NOMO-1 (cell line): ENCODE measurements around the gene KYNU.
"Not testable (repeated sequence)": the region's sequence is repeated elsewhere in the genome, so short reads cannot be mapped to it uniquely, and the experiment has no call there.

Source experiments
- DNase-seq, 2 experiments: peaks; one replicate each; lab custom pipeline; 2025; ENCODE audit not compliant: unreplicated experiment in 2 of 2; lab: John Stamatoyannopoulos, UW

The KYNU gene

DNA sequence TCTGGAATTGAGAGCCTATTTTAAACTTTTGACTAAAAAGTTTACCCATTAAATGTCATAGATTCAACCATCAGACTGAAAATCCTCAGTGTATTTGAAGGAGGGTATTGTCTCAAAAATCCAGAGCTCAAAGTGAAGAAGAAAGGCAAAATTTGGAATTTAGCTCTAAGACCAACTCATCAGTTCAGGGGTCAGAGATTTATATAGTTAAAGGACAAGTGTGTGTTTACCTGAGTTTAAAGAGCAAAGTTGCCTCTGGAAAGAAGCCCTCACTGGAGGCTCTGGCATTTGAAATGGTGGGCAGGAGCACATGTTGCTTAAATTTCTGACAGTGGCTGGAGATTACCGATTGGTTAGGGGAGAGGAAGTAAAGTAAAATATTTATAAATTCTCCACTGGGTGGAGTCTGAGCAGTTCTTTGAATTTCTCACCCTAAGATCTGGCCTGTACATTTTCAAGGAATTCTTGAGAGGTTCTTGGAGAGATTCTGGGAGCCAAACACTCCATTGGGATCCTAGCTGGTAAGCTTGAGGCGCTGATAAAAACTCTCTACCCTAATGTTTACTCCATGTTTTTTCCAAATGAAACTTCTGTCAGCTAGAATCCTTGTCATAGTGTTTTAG, at the start of gene KYNU:
KYNU (plus strand) TSS at position 449 of the 623 bp plus-strand sequence. CDS start 7,704 bp downstream, outside the sequence.
- DNase-seq, result peak; percentile 64 to 85

DNA sequence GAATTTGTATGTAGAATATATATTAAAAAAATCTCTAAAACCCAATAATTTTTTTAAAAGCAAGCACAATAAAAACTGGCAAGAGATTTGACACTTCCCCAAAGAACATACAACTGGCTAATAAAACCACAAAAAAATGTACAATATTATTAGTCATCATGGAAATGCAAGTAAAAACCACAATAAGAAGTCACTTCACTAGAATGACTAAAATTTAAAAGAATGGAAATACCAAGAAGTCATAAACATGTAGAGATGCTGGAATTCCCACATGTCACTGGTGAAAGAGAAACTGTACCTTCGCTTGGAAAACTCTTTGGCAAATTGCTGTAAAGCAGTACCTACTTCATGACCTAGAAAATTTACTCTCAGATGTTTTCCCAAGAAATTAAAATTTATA, 43.4 kb upstream of the KYNU start:
- DNase-seq, result no peak

DNA sequence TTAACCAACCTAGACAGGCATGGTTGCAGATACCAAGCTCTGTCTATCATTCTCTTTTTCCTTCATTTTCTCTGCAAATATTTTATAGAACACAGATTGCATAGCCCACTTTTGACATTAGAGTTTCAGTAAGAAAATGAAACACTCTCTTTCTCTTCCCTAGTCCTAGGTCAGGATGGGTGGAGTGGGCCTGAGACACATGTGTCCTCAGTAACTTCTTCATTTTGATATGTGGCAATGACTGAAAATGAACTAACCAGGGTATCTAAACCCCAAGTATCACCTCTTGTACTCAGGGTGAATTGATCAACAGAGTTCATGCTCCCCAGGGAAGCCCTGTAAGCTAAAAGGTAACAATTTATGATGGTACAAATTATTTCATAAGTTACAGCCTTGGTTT, 37.0 kb upstream of the KYNU start:
- peak in 1 of 2 experiments; percentile 26 for DNase-seq

DNA sequence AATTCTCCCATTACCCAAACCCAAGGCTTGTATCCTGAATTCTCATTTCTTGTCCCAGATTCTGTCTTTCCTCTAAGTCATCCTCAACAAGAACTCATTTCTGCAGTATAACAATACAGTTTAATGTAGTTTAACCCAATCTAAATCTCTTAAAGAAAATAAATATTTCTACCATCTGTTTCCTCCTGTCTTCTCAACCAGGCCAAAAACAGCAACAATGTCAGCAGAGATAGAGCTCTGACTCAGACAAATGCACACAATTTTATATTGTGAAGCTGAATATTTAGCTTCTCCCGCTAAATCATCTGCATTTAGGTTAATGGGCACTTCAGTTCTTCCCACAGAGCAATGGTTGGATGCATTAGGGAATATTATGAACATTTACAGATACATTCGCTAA, 35.7 kb upstream of the KYNU start:
- DNase-seq, result no peak

DNA sequence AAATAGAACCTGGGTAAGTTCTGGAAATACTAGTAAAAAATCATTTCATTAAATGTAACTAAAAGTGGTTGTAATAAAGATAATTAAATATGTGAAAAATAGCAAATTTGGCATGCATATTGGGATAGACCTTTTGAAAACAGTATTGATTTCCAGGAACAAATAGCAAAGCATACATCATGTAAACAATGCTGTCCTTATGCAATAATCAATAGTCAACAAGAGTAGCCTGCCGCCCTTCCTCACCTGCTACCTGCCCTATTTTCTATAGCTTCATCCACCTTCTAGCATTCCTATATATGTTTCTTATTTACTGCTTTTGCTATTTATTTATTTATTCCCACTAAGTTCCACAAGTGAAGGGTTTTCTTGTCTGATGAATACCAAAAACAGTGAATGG, 35.1 kb upstream of the KYNU start:
- no peak for DNase-seq

DNA sequence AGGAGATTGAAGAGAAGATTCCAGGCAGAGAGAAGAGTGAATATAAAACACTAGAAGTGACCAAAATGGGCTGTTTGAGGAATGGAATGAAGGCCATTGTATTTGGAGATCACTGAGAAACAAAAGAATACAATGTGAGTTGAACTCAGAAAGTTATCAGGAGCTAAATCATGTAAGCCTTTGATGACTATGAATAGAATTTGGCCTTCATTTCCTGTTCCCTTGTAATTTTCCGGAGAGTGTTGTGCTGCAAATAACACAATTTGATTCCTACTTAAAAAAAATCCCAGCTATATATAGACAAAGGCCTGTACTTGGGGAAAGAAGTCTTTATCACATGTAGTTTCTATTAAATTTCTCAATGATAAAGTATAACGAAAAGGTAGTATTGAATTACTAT, 33.7 kb upstream of the KYNU start:
- DNase-seq, result no peak

DNA sequence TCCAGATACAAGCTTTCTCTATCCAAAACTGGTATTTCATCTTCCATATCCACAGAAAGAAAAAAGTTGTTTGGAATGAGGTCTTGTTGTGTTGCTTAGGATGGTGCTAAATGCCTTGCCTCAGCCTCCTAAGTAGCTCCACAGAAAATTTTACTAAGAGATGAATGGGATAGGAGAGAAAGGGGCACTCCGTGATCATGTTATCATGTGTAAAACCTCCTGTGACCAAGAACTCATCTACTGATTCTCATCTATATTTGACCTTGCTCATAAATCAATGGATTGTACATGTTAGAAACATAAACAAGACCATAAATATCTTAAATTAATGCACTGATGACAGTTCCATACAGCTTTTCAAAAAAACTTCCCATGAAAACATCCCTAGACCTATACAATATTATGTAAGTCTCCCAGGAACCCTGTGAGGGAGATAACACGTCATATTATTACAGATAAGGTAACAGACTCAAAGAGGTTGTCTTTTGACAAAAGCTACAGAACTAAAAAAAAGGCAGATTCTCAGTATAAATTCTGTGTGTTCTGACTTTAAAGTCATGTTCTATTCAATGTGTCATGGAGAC, 29.3 kb upstream of the KYNU start:
- no peak for DNase-seq

DNA sequence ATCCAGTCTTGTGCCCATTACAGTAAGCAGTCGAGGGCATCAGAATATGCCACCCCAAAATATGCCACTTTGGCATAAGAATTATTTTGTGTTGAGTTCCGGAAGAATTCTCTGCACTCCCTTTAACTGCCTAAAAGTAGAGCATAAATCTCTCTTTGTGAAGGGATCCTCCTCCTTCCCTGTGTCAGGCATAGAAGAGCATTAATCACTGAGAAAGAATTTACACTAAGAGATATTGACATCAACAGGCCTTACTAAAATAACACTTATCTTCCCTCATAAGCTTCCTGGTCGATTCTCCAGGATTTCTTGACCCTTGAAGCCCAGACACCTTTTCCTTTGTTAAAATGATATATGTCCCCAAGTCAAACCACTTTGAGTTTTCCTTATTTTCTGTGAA, 27.6 kb upstream of the KYNU start:
- no peak for DNase-seq

DNA sequence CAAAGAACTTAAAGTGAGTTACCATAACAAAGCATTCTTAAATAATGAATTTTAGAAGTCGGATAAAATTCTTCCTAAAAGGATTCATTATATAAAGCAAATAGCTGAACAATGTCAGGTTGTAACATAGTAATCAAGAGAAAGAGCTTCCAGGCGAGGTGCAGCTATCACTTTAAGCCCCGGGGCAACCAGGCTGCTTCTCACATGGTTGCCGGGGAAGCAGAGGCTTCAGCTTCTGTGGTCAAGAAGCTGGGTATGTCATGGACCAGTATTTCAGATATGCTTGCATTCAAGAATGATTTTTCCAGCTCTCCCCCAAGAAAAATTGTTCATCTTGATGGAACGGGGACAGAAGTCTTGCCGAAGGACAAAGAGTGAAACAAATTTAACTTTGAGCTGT, 23.6 kb upstream of the KYNU start:
- DNase-seq, result no peak

DNA sequence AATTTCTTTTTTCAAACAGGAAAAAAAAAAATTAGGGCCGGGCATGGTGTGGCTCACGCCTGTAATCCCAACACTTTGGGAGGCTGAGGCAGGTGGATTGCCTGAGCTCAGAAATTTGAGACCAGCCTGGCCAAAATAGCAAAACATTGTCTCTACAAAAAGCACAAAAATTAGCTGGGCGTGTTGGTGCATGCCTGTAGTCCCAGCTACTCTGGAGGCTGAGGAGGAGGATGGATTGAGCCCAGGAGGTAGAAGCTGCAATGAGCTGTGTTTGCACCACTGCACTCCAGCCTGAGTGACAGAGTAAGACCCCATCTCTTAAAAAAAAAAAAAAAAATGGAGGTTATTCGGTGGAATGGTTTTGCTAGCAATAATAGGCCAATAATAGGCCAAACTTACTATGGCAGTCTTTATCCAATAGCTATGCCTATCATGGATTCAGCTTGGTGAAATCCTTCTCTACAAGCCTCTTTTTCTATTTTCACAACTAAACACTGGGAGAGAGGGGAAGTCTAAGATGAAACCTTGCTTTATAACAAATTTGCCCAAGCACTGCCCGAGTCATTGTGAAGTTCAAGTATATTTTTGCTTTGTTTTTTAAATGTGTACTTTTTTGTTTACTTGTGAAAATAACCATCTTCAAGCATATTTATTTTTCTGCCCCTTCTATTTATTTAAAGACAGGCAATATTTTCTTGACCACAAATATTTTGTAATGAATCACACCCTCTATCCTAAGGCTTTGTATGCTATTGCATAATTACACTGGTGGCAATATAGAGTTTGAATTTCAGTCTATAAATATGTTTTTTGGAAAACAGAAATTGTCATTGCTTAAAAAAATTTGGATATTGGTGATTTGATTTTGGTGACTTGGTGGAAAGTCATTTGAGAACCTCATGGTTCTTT, 20.0 kb upstream of the KYNU start:
- peak in 1 of 2 experiments; percentile 15 for DNase-seq

DNA sequence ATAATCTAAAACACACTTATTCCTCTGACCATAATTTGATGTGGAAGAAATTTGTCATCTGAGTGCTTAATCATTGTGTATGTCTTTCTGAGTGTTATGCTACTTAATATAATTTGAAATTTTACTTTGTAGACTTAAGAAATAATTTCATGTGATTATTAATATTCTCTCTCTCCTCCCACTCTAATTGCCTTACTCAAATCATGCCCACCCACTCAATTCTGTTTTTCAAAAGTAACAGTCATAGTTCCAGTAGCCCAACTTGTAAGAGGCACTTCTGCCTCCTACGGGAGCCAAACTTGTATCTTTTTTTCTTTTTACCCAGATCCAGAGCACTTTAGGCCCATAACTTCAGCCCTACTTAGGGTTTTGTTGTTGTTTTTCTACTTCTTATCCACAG, 18.5 kb upstream of the KYNU start:
- no peak for DNase-seq

DNA sequence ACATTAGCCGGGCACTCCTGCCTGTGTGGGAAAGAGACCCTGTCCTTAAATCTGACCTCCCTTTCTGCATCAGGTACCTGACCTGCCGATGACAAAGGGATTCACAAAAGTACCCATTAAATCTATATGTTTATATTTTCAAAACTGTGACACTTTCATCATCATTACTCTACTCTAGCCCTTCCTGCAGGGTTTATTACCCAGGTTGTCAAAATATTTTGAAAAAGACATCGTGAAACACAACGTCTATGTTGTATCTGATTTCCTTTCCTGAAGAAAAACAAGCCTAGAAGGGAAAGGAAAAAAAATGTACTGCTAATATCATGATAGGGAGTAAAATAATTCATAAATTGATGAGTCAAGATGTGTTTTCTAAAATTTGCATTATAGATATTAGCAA, 15.2 kb upstream of the KYNU start:
- DNase-seq, result no peak

DNA sequence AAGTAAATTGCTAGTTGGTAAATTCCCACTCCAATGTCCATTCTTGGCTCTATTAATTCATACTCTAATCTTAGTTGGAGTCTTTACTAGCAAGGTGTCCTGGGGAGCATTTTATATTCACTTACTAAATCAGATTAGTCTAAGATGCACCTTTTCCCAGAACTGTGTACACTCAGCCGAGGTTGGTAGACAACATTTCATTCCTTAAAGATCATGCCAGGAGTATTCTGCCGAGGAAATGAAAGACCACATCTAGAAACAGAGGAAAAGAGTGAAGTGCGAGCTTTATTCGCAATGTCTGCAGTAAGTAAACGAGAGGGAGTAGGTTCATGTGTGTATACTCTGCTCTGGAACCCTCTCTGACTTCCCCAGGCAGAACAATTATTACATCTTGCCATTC, 14.6 kb upstream of the KYNU start:
- DNase-seq, result no peak

DNA sequence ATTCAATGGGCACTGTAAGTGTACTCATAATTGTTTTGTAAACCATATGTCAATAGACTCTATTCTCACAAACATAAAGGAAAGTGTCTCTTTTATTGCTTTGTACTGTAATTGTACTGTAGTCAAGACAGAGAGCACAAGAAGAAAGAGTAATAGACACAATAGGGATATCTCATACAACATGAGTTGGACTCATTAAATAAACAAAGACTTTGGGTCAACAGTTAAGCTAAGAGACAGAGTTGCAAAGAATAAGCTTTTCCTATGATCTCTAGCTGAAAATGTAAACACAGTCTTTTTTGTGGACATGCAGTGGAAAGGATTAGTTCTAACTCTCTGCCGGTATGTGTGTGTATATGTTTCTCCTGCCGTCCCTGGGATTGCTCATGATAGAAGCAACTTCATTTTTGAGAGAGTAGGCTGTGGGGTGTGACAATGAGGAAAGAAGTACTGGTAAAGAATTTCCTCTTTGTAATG, 13.9 kb upstream of the KYNU start:
- DNase-seq, result no peak

DNA sequence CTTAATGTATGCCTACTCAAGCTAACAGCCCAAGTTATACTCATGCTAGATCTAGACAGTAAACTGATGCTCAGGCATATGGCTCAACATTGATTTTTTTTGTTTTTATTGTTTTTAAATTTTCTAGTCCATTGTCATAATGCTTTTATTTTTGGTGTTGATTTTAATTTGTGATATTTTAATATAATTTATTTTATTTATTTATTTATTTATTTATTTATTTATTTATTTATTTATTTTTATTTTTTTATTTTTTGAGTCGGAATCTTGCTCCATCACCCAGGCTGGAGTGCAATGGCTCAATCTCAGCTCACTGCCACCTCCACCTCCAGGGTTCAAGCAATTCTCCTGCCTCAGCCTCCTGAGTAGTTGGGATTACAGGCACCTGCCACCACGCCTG, 12.9 kb upstream of the KYNU start:
- DNase-seq, result not testable (repeated sequence)

DNA sequence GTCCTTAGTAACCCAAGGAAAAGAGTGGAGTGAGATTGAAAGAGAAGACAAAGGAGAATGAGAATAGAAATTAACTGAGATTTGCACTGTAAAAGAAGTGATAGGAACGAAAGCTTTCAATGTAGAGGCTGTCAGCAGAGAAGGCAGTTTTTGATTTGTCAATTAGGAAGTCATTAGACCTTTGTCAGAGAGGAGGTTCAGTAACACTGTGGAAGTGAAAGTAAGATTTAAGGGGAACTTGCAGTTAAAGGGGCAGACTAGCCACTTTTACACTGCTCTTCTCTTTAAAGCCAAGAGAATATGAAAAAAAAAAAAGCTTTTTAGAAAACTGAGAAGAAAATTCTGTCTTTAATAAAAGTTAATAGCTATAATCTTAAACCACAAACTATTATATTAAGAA, 11.5 kb upstream of the KYNU start:
- peak; percentile 82 to 96 for DNase-seq

DNA sequence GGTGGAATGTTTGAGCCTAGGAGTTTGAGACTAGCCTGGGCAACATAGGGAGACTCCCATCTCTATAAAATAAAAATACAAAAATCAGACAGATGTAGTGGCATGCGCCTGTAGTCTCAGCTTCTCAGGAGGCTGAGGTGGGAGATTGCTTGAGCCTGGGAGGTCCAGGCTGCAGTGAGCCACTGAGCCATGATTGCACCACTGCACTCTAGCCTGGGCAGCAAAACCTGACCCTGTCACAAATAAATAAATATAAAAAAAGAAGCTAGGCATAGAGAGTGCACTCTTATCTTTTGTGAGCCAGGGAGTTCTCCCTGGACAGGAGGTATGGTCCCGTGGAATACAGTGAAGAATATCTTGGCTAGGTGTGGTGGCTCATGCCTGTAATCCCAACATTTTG, 11.0 kb upstream of the KYNU start:
- DNase-seq, result no peak

DNA sequence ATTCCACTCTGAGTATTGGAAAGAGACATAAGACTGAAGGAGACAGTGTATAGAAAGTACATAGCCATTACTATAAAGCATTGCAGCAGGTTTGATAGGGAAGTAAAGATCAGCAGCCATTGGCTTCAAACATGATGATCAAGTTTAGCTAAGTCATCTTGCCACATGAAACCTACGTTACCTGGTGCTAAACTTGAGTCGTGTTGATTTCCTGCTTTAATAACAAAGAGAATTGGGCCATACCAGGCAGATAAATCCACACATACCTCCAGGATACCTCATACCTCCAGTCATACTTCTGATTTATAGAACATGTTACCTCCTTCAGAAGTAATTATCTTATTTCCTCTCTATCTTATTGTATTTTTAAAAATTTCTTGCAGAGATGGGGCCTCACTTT, 10.3 kb upstream of the KYNU start:
- DNase-seq, result peak in 1 of 2 experiments; percentile 43

DNA sequence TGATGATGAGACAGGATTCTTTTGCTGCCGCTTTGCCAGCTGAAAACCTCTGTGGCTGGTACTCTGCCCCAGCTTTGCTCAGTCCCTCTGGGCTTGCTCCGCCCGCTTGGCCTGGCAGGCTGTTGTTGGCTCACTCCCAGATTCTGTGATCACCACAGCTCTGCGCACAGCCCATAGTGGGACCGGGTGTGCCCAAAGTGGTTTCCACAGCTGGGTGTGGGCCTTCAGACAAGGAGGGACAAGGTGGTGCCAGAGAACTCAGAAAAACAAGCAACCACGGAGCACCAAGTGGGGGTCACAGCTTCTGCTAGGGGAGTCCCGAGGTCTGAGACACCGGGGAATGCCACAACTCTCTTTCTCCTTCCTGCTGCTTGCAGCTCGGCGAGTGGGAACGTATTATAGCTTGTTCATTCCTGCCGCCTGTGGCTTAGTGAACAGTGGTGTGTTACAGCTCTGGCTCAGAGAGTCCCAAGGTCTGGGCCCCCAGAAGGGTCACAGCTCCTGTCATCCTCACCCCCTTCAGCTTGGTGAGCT, 9.2 kb upstream of the KYNU start:
- no peak for DNase-seq

DNA sequence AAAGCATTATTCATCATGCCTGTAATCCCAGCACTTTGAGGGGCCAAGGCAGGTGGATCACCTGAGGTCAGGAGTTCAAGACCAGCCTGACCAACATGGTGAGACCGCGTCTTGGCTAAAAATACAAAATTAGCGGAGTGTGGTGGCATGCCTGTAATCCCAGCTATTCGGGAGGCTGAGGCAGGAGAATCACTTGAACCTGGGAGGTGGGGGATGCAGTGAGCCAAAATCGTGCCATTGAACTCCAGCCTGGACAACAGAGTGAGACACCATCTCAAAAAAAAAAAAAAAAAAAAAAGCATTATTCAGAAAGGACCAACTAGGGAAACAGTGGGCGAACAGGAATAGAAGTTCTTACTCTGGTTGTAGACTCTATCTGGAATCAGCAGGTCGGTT, 8.4 kb upstream of the KYNU start:
- not testable (repeated sequence) for DNase-seq

DNA sequence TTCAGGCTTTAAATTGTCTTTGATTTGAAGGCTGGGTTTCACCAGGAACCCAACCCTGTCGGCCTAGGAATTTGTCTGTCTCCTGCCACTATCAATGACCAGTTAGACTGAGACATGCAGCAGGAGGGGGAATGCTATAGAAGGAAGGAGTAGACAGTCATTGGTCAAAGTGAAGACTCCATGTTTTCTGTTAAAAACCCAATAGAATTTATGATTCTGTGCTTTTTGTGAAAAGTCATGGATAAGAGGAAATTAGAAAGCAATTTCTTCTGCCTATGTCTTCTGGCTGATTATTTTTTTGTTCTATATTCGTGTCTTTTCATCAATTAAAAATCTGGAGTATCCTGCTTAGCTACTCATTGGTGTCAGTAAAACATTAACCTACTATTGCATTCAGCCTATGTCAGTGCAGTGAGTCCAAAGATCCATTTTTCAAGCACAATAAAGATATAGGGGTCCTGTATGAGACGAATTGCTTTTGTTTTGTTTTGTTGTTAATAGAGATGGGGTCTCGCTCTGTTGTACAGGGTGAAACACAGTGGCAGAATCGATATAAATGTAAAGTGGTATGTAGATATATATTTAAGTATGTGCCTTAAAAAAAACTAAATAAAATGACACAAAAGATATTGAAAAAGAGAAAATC, 7.9 kb upstream of the KYNU start:
- DNase-seq, result no peak
